ENCODE results near the gene HDAC7.
"Not testable (repeated sequence)": the region's sequence is repeated elsewhere in the genome, so short reads cannot be mapped to it uniquely, and the experiment has no call there.

HDAC7 gene

DNA sequence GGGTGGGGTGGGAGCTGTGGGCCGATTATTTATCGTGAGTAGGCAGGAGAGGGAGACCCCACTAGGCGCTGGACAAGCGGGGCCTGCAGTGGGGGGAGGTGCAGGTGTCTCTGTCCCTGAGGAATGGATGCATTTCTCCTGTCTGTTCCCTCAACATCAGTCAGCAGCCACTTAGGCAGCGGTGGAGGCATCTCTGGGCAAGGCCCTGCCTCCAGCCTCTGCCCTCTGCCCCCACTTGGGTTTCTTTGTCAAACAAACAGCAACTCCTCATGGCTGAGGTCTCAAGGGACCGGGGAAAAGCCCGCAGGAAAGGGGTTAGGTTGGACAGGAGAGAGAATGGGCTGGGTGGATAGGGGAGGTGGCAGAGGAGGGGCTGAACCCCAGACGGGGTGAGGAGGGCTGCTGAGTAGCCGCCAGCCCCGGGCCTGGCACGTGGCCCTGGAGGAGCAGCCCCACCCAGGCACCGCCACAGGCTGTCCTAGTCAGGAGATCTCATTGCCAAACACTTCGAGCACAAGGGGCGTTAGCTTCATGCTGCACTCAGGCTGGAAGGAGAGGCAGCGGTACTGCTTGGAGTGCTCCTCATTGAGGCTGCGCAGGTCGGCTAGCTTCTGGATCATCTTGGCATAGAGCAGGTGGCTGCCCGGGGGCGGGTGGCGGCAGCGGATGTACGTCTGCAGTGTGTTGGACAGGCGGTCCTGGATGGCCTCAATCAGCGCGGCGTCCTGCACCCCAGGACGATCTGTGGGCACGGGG is 24.7 kb upstream of the HDAC7 start:
- TF ChIP-seq, protein P1, sequence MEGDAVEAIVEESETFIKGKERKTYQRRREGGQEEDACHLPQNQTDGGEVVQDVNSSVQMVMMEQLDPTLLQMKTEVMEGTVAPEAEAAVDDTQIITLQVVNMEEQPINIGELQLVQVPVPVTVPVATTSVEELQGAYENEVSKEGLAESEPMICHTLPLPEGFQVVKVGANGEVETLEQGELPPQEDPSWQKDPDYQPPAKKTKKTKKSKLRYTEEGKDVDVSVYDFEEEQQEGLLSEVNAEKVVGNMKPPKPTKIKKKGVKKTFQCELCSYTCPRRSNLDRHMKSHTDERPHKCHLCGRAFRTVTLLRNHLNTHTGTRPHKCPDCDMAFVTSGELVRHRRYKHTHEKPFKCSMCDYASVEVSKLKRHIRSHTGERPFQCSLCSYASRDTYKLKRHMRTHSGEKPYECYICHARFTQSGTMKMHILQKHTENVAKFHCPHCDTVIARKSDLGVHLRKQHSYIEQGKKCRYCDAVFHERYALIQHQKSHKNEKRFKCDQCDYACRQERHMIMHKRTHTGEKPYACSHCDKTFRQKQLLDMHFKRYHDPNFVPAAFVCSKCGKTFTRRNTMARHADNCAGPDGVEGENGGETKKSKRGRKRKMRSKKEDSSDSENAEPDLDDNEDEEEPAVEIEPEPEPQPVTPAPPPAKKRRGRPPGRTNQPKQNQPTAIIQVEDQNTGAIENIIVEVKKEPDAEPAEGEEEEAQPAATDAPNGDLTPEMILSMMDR (IDR thresholded peaks at IDR 0.05; ENCODE audit: control extremely low read depth, extremely low read depth, low read depth, missing control alignments), result no peak
- POLR2A ChIA-PET, result no interaction called here
- no peak for DNase-seq (ENCODE audit: extremely low spot score)
- CTCF ChIA-PET, result interaction anchor here (1.0 to 23.4 kb wide), 3 partner anchors 9 to 77 kb away, joined by 3 to 685 read pairs (median 136); no protein-coding TSS in a partner anchor

- TF ChIP-seq, protein P1 (IDR thresholded peaks at IDR 0.05; ENCODE audit: control extremely low read depth, extremely low read depth, low read depth, missing control alignments), result no peak
- no peak for DNase-seq (ENCODE audit: extremely low spot score)
- ChIA-PET CTCF (interaction anchor here (1.6 to 23.4 kb wide), 5 partner anchors 11 to 101 kb away, joined by 6 to 685 read pairs (median 39); no protein-coding TSS in a partner anchor), POLR2A (no interaction called here)
Measured at GRCh38 chr12:47843226-47843980, 23.7 kb upstream of the HDAC7 start.

GRCh38 chr12:47842543-47842942 is 22.8 kb upstream of the HDAC7 start:
- not testable (repeated sequence) for DNase-seq (ENCODE audit: extremely low spot score)
- POLR2A ChIA-PET, result interaction anchor here (0.7 kb wide), 1 partner anchor 10 kb away, joined by 8 read pairs; no protein-coding TSS in a partner anchor
- CTCF ChIA-PET, result interaction anchor here (1.6 to 23.4 kb wide), 5 partner anchors 10 to 101 kb away, joined by 6 to 685 read pairs (median 39); no protein-coding TSS in a partner anchor

- CTCF ChIA-PET, result interaction anchor here (1.2 to 23.4 kb wide), 10 partner anchors 7 to 127 kb away, joined by 3 to 685 read pairs (median 10); no protein-coding TSS in a partner anchor
- no peak for DNase-seq (ENCODE audit: extremely low spot score)
- POLR2A ChIA-PET, result no interaction called here
- TF ChIP-seq, protein P1 (IDR thresholded peaks at IDR 0.05; ENCODE audit: control extremely low read depth, extremely low read depth, low read depth, missing control alignments), result no peak
Measured at GRCh38 chr12:47841910-47842309, 22.2 kb upstream of the HDAC7 start.

DNA sequence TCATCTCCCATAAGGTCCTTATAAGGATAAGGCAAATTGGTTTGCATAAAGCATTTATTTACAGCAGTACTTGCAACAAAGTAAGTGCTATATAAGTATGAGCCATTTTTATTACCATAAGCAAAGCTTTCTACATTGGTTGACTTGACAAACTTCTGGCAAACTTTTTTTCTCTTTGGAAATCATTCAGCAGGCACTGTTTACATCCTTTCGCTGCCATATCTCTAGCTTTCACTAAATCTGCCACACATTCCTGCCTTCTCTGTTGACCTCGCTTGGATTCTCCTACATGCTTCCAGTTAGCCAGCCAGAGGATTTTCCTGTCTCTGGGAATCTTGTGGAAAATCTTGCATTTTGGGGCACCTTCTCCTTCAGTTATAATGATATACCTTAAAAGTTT is 21.8 kb upstream of the HDAC7 start:
- no peak for DNase-seq (ENCODE audit: extremely low spot score)
- TF ChIP-seq, protein P1 (IDR thresholded peaks at IDR 0.05; ENCODE audit: control extremely low read depth, extremely low read depth, low read depth, missing control alignments), result no peak
- POLR2A ChIA-PET, result no interaction called here
- CTCF ChIA-PET, result interaction anchor here (0.9 to 23.4 kb wide), 12 partner anchors 8 to 126 kb away, joined by 3 to 685 read pairs (median 10); partner anchors contain the start of gene HDAC7

GRCh38 chr12:47840571-47840970 is 20.9 kb upstream of the HDAC7 start:
- ChIA-PET CTCF (interaction anchor here (0.9 to 23.4 kb wide), 16 partner anchors 9 to 125 kb away, joined by 3 to 685 read pairs (median 10); partner anchors contain the start of gene HDAC7), POLR2A (no interaction called here)
- TF ChIP-seq, protein P1 (IDR thresholded peaks at IDR 0.05; ENCODE audit: control extremely low read depth, extremely low read depth, low read depth, missing control alignments), result no peak
- no peak for DNase-seq (ENCODE audit: extremely low spot score)

All from GM10248 (cell line).